ENCODE data around the gene RRP8. TPM values are rescaled to one million over a fixed set of nuclear protein-coding genes. Genes with fewer than 3 reads are reported as not detected.
A peak's percentile ranks its signal among the peaks of the same experiment; 100 is the strongest.

RRP8 gene
- total RNA-seq, 1 donor from 2014 or later, result 21.7 TPM

DNA sequence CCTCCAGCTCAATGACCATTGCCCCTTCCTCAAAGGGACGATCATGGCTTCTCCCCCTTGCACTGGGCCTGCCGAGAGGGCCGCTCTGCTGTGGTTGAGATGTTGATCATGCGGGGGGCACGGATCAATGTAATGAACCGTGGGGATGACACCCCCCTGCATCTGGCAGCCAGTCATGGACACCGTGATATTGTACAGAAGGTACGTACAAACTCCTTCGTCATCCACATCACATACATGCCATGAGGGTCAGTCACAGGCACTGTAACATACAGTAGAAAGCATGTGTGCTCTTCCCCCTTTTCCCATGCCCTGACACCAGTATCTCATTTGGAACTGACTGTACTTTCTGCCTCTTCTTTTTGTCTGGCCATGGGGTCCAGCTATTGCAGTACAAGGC is 4.6 kb upstream of the RRP8 start:
- TF ChIP-seq CTCF (IDR thresholded peaks at IDR 0.05; ENCODE audit: unreplicated experiment), result no peak
- Mint-ChIP-seq H3K27ac (peak overlapping the region; percentile 98), H3K4me3 (ENCODE audit: low read depth) (no peak overlapping the region), H3K9me3 (ENCODE audit: low read depth) (no peaks in the 10 kb centered on the region), H3K4me1 (ENCODE audit: low read depth) (peaks cover 23% of the 10 kb centered on the region), H3K27me3 (no peaks in the 10 kb centered on the region), H3K36me3 (ENCODE audit: insufficient read depth) (peaks cover 19% of the 10 kb centered on the region)
- no peak for DNase-seq (ENCODE audit: low spot score, unreplicated experiment)

DNA sequence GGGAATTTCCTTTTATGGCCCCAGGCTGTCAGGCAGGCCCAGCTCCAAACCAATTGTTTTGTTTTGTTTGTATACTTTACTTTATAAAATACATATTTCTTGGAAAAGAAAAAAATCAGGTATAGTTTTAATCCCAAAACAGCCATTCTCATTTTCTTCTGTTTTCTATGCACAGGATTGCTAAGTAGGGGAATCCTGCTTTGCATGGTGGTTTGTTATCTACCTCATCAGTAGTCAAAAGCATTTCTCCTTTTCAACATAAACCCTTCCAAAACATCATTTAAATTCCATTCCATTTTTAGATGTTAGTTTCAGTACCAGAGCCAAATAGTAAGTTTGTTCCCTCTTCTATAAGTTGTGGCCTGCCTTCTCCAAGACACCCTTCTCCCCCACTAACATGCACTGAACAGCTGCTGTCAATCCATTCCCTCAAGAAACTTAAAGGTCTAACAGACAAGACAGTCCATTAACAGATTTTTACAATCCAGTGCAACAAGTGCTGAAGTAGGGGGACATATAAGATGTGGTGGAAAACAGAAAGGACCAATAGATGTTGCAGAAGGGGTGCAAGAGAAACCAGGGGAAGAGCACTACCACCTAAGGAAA is 3.9 kb upstream of the RRP8 start:
- peak overlapping the region; percentile 25 for H3K4me3 Mint-ChIP-seq (ENCODE audit: low read depth)
- no peaks in the 10 kb centered on the region for H3K27me3 Mint-ChIP-seq
- H3K4me1 Mint-ChIP-seq (ENCODE audit: low read depth), result peaks cover 23% of the 10 kb centered on the region
- no peaks in the 10 kb centered on the region for H3K9me3 Mint-ChIP-seq (ENCODE audit: low read depth)
- peak overlapping the region; percentile 98 for H3K27ac Mint-ChIP-seq
- DNase-seq (ENCODE audit: low spot score, unreplicated experiment), result no peak
- no peak for TF ChIP-seq CTCF (IDR thresholded peaks at IDR 0.05; ENCODE audit: unreplicated experiment)
- H3K36me3 Mint-ChIP-seq (ENCODE audit: insufficient read depth), result peaks cover 19% of the 10 kb centered on the region

- Mint-ChIP-seq H3K27me3 (no peaks in the 10 kb centered on the region), H3K36me3 (ENCODE audit: insufficient read depth) (peaks cover 19% of the 10 kb centered on the region), H3K9me3 (ENCODE audit: low read depth) (no peaks in the 10 kb centered on the region)
Observed at GRCh38 chr11:6606471-6607189, 3.2 kb upstream of the RRP8 start.

DNA sequence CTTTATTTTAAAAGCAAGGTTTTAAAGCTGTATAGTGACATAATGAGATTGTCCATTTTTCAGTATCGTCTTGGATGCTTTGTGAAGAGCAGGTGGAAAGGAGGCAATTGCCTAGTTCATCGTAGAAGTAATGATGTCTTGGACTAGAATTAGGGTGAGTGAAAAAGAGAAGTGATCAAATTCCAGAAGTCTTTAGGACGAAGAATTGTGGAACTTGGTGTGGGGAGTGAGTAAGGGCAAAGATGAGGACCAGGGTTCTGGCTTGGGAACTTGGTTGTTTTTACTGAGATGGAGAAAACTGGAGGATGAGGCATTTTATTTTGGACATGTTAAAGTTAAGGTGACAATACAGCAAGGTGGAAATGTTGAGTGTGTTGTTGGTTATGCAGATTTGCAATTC is 1.4 kb upstream of the RRP8 start:
- Mint-ChIP-seq H3K4me3 (ENCODE audit: low read depth) (no peak overlapping the region), H3K27me3 (no peaks in the 10 kb centered on the region), H3K36me3 (ENCODE audit: insufficient read depth) (peaks cover 14% of the 10 kb centered on the region), H3K27ac (no peak overlapping the region), H3K9me3 (ENCODE audit: low read depth) (no peaks in the 10 kb centered on the region), H3K4me1 (ENCODE audit: low read depth) (peaks cover 16% of the 10 kb centered on the region)
- no peak for DNase-seq (ENCODE audit: low spot score, unreplicated experiment)
- TF ChIP-seq CTCF (IDR thresholded peaks at IDR 0.05; ENCODE audit: unreplicated experiment), result no peak

More at GRCh38 chr11:6606471-6607189, 3.2 kb upstream of the RRP8 start:
- TF ChIP-seq CTCF (IDR thresholded peaks at IDR 0.05; ENCODE audit: unreplicated experiment), result no peak
- H3K27ac Mint-ChIP-seq, result peak overlapping the region; percentile 98
- H3K4me1 Mint-ChIP-seq (ENCODE audit: low read depth), result peaks cover 23% of the 10 kb centered on the region
- peak overlapping the region; percentile 56 for H3K4me3 Mint-ChIP-seq (ENCODE audit: low read depth)
- DNase-seq (ENCODE audit: low spot score, unreplicated experiment), result peak; percentile 79

DNA sequence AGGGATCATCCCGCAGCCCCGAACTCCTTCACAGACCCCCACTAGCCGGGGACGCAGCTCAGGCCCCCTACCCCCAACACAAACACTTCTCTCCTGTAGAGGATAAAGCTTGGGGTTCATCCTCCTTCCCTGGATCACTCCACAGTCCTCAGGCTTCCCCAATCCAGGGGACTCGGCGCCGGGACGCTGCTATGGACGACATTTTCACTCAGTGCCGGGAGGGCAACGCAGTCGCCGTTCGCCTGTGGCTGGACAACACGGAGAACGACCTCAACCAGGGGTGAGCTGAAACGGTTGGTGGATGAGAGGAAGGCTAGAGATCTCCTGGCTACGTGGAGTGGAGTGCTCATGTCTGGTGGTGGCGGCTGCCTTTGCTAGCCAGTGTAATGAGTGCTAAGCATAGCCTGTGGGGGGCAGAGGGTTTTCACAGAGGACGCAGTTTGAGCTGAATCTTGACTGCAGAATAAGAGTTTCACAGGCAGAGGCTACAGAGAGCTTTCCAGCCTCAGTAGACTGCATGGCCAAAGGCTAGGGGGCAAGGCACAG is 738 bp upstream of the RRP8 start:
- no peaks in the 10 kb centered on the region for H3K27me3 Mint-ChIP-seq
- peaks cover 16% of the 10 kb centered on the region for H3K4me1 Mint-ChIP-seq (ENCODE audit: low read depth)
- no peak for TF ChIP-seq CTCF (IDR thresholded peaks at IDR 0.05; ENCODE audit: unreplicated experiment)
- H3K4me3 Mint-ChIP-seq (ENCODE audit: low read depth), result no peak overlapping the region
- H3K36me3 Mint-ChIP-seq (ENCODE audit: insufficient read depth), result peaks cover 11% of the 10 kb centered on the region
- H3K9me3 Mint-ChIP-seq (ENCODE audit: low read depth), result no peaks in the 10 kb centered on the region
- DNase-seq (ENCODE audit: low spot score, unreplicated experiment), result no peak
- no peak overlapping the region for H3K27ac Mint-ChIP-seq
